Measurements from ENCODE around the gene CIAO3. TPM values are rescaled to one million over a fixed set of nuclear protein-coding genes. Genes with fewer than 3 reads are reported as not detected.

CIAO3 gene
- total RNA-seq, 1 experiment from 2014 or later = 50.9 TPM

GRCh38 chr16:734208-734980, 6.4 kb downstream of the CIAO3 start:
- CTCF ChIA-PET = interaction anchor here (3.2 to 4.0 kb wide), 2 partner anchors 13 to 51 kb away, joined by 13 to 19 read pairs; partner anchors contain the start of gene ANTKMT
- Mint-ChIP-seq H3K27ac (no peak overlapping the region), H3K4me3 (no peak overlapping the region), H3K9me3 (no peaks in the 10 kb centered on the region), H3K4me1 (peaks cover 9% of the 10 kb centered on the region), H3K27me3 (ENCODE audit: low read depth) (no peaks in the 10 kb centered on the region), H3K36me3 (peaks cover 9% of the 10 kb centered on the region; the same call in 1 of the 2 replicates)
- TF ChIP-seq, protein P1, sequence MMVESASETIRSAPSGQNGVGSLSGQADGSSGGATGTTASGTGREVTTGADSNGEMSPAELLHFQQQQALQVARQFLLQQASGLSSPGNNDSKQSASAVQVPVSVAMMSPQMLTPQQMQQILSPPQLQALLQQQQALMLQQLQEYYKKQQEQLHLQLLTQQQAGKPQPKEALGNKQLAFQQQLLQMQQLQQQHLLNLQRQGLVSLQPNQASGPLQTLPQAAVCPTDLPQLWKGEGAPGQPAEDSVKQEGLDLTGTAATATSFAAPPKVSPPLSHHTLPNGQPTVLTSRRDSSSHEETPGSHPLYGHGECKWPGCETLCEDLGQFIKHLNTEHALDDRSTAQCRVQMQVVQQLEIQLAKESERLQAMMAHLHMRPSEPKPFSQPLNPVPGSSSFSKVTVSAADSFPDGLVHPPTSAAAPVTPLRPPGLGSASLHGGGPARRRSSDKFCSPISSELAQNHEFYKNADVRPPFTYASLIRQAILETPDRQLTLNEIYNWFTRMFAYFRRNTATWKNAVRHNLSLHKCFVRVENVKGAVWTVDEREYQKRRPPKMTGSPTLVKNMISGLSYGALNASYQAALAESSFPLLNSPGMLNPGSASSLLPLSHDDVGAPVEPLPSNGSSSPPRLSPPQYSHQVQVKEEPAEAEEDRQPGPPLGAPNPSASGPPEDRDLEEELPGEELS (CRISPR knock-in tag; IDR thresholded peaks at IDR 0.05) = no peak
- TF ChIP-seq FOXK1 (CRISPR knock-in tag; IDR thresholded peaks at IDR 0.05) (no peak), SMAD4 (CRISPR knock-in tag; IDR thresholded peaks at IDR 0.05) (no peak), NFATC4 (CRISPR knock-in tag; IDR thresholded peaks at IDR 0.05) (no peak), MAX (CRISPR knock-in tag; IDR thresholded peaks at IDR 0.05) (no peak), MYBL2 (CRISPR knock-in tag; IDR thresholded peaks at IDR 0.05) (no peak)
- no peak for ATAC-seq
- POLR2A ChIA-PET = no interaction called here
- DNase-seq (ENCODE audit: low spot score) = no peak

DNA sequence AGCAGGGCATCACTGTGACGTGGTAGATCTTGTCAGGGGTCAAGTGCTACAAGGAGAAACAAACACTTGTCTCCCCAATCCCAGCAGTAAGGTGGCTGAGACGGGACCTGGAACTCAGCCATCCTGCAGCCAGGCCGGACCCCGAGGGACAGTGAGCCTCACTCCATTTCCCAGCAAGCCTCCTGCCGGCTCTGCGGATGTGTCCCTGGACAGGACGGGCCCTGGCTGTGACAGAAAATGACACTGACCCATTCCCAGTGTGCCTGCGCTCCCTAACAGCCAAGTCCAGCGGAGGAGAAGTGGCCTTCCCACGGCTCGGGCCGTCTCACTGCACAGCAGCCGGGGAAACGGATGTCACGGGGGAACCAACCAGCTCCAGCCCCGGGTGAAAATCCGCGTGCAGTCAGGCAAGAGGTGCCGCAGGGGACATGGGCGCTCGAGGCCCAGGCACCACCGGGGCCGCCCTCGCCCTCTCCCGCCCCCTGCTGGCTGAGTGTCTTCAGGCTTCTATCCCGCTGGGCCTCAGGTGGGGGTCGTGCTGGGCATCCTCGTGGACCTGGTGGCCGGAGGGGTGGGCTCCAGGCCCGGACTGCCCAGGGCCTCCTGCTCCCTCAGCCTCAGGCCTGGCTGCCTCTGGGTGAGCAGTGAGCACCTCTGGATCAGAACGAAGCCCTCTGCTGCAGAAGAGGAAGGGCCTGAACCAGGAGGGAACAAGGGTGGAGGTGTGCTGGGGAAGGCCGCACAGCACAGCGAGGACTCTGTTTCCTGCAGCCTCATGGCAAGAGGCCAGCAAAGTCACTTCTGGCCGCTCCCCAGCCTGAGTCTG, 7.2 kb downstream of the CIAO3 start:
- no peaks in the 10 kb centered on the region for H3K9me3 Mint-ChIP-seq
- peaks cover 9% of the 10 kb centered on the region; the same call in 1 of the 2 replicates for H3K36me3 Mint-ChIP-seq
- peak; percentile 59 for DNase-seq (ENCODE audit: low spot score)
- no peak overlapping the region for H3K4me3 Mint-ChIP-seq
- TF ChIP-seq ATF1 (CRISPR knock-in tag; IDR thresholded peaks at IDR 0.05) = no peak
- TF ChIP-seq, protein P2, sequence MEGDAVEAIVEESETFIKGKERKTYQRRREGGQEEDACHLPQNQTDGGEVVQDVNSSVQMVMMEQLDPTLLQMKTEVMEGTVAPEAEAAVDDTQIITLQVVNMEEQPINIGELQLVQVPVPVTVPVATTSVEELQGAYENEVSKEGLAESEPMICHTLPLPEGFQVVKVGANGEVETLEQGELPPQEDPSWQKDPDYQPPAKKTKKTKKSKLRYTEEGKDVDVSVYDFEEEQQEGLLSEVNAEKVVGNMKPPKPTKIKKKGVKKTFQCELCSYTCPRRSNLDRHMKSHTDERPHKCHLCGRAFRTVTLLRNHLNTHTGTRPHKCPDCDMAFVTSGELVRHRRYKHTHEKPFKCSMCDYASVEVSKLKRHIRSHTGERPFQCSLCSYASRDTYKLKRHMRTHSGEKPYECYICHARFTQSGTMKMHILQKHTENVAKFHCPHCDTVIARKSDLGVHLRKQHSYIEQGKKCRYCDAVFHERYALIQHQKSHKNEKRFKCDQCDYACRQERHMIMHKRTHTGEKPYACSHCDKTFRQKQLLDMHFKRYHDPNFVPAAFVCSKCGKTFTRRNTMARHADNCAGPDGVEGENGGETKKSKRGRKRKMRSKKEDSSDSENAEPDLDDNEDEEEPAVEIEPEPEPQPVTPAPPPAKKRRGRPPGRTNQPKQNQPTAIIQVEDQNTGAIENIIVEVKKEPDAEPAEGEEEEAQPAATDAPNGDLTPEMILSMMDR (IDR thresholded peaks at IDR 0.05) = peak; percentile 19; the same call in 1 of the 2 replicates
- H3K27ac Mint-ChIP-seq = no peak overlapping the region
- CTCF ChIA-PET = interaction anchor here (0.9 to 4.0 kb wide), 20 partner anchors 7 to 83 kb away, joined by 3 to 19 read pairs (median 5); partner anchors contain the start of genes ANTKMT, CHTF18, CIAO3 and GNG13
- ATAC-seq = no peak; the same call in 1 of the 2 replicates
- POLR2A ChIA-PET = interaction anchor here (0.9 kb wide), 1 partner anchor 13 kb away, joined by 4 read pairs; no protein-coding TSS in a partner anchor
- peaks cover 9% of the 10 kb centered on the region for H3K4me1 Mint-ChIP-seq
- no peaks in the 10 kb centered on the region for H3K27me3 Mint-ChIP-seq (ENCODE audit: low read depth)

DNA sequence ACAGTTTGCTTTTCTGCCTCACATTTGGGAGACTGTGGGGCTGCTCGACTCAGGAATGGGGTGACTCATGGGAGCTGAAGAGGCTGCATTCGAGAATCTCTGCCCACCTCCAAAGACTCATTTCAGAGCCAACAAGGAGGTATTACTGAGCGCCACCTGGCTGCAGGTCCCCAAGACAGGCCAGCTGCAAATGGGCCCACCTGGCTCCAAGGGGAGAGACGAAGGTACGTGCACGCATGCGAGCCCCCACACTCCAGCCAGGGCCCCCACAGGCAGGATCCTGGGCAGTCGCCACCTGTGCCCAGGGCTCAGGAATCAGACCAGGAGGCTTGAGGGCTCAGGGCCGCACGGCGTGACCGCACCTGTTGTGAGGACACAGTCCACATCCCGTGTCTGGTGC, 7.9 kb downstream of the CIAO3 start:
- DNase-seq (ENCODE audit: low spot score) (no peak), ATAC-seq (no peak)
- Mint-ChIP-seq H3K36me3 (peaks cover 7% of the 10 kb centered on the region; the same call in 1 of the 2 replicates), H3K9me3 (no peaks in the 10 kb centered on the region), H3K27ac (0 out of 2 replicates have a peak overlapping the region, but pooled peaks have one; percentile 32), H3K27me3 (ENCODE audit: low read depth) (no peaks in the 10 kb centered on the region), H3K4me3 (no peak overlapping the region), H3K4me1 (peaks cover 7% of the 10 kb centered on the region)
- TF ChIP-seq FOXP1 (CRISPR knock-in tag; IDR thresholded peaks at IDR 0.05; ENCODE audit: borderline replicate concordance) (peak; percentile 39; the same call in 1 of the 2 replicates), EMX1 (CRISPR knock-in tag; IDR thresholded peaks at IDR 0.05) (no peak), PREB (CRISPR knock-in tag; IDR thresholded peaks at IDR 0.05; ENCODE audit: borderline replicate concordance) (no peak)
- TF ChIP-seq, protein P1 (CRISPR knock-in tag; IDR thresholded peaks at IDR 0.05) = no peak
- POLR2A ChIA-PET = interaction anchor here (0.9 kb wide), 1 partner anchor 12 kb away, joined by 4 read pairs; no protein-coding TSS in a partner anchor
- CTCF ChIA-PET = interaction anchor here (0.5 to 4.0 kb wide), 23 partner anchors 8 to 576 kb away, joined by 3 to 19 read pairs (median 5); partner anchors contain the start of genes ANTKMT, CHTF18, CIAO3 and GNG13
